Left ventricle myocardium inferior (tissue), 1 donor: ENCODE measurements around the gene NFATC4. TPM values are rescaled to one million over a fixed set of nuclear protein-coding genes. Genes with fewer than 3 reads are reported as not detected.

Experiments used
- DNase-seq: peaks from one replicate; pipeline ENCODE4 v3.0.0-alpha.2; 2020
- H3K27ac ChIP-seq: fragments of 200-600 bp; replicated peaks from 2 replicates; pipeline ENCODE4 v1.8.0; 2021
- H3K27me3 ChIP-seq: fragments of 200-600 bp; 2 replicates; pipeline ENCODE4 v1.8.0; 2021; ENCODE audit warnings: low read depth
- H3K36me3 ChIP-seq: fragments of 200-600 bp; 2 replicates; pipeline ENCODE4 v1.8.0; 2021
- H3K4me1 ChIP-seq: fragments of 200-600 bp; 2 replicates; pipeline ENCODE4 v1.8.0; 2021
- H3K4me3 ChIP-seq: fragments of 200-600 bp; 2 replicates; pipeline ENCODE4 v1.8.0; 2021; ENCODE audit warnings: mild to moderate bottlenecking, moderate library complexity
- H3K9me3 ChIP-seq: fragments of 200-600 bp; replicated peaks from 2 replicates; pipeline ENCODE4 v1.8.0; 2021
- intact Hi-C: fragments of 100-400 bp; cut with micrococcal nuclease; formaldehyde crosslinking; loops from one replicate; pipeline ENCODE4 v1.11.0; 2022
- total RNA-seq: library from RNA; stranded (reverse); fragmentation: NEBNext Ultra II Directional; extraction: Animal tissue kit (Norgen Biotek cat#: 25700); gene quantifications from one replicate; pipeline ENCODE4 v1.2.1, GENCODE V29; 2021
- TF ChIP-seq, protein P1 (sequence below): fragments of 200-600 bp; IDR thresholded peaks from 2 replicates; pipeline ENCODE4 v1.8.0; 2021; ENCODE audit warnings: antibody characterized with exemption, mild to moderate bottlenecking, borderline replicate concordance
- donor health status: DM: no; HTN: yes; CAD: no; lungs with severe emphysema.

Gene NFATC4
- total RNA-seq, 1 donor from 2014 or later = 20.6 TPM

DNA sequence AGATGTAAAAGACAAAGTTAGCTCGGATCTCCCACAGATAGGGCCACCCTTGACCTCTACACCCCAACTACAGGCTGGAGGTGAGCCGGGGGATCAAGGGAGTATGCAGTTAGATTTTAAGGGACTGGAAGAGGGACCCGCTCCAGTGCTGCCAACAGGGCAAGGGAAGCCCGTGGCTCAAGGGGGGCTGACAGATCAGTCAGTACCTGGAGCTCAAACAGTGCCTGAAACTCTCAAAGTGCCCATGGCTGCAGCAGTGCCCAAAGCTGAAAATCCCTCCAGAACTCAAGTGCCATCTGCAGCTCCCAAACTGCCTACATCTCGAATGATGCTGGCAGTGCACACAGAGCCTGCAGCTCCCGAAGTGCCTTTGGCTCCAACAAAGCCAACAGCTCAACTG is 41.2 kb downstream of the NFATC4 start:
- intact Hi-C loops = no loop called here

DNA sequence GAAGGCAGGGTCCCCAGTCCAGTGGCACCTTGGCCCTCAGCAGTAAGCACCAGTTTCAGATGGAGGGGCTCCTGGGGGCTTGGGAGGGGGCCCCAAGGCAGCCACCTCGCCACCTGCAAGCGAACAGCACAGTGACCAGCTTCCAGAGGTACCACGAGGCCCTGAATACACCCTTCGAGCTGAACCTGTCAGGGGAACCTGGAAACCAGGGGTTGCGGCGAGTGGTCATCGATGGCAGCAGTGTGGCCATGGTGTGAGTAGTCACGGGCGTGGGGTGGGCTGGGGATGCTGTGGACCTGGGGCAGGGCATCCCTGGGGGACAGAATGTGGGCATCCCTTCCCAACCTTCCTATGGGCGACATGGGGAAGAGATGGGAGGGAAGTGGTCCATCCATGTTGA is 42.0 kb downstream of the NFATC4 start:
- no peak overlapping the region for H3K4me3 ChIP-seq
- H3K9me3 ChIP-seq = no peaks in the 10 kb centered on the region
- TF ChIP-seq, protein P1, sequence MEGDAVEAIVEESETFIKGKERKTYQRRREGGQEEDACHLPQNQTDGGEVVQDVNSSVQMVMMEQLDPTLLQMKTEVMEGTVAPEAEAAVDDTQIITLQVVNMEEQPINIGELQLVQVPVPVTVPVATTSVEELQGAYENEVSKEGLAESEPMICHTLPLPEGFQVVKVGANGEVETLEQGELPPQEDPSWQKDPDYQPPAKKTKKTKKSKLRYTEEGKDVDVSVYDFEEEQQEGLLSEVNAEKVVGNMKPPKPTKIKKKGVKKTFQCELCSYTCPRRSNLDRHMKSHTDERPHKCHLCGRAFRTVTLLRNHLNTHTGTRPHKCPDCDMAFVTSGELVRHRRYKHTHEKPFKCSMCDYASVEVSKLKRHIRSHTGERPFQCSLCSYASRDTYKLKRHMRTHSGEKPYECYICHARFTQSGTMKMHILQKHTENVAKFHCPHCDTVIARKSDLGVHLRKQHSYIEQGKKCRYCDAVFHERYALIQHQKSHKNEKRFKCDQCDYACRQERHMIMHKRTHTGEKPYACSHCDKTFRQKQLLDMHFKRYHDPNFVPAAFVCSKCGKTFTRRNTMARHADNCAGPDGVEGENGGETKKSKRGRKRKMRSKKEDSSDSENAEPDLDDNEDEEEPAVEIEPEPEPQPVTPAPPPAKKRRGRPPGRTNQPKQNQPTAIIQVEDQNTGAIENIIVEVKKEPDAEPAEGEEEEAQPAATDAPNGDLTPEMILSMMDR = no peak
- H3K27me3 ChIP-seq = no peaks in the 10 kb centered on the region
- no peak overlapping the region for H3K27ac ChIP-seq
- DNase-seq = no peak
- peaks cover 50% of the 10 kb centered on the region for H3K36me3 ChIP-seq
- peaks cover 10% of the 10 kb centered on the region for H3K4me1 ChIP-seq
- intact Hi-C loops = no loop called here

More for the DNA sequence above, 41.2 kb downstream of the NFATC4 start:
- no peak for DNase-seq
- Histone ChIP-seq H3K27me3 (no peaks in the 10 kb centered on the region), H3K4me3 (no peak overlapping the region), H3K36me3 (peaks cover 42% of the 10 kb centered on the region), H3K9me3 (no peaks in the 10 kb centered on the region), H3K4me1 (peaks cover 15% of the 10 kb centered on the region), H3K27ac (no peak overlapping the region)
- TF ChIP-seq, protein P1 = no peak

DNA sequence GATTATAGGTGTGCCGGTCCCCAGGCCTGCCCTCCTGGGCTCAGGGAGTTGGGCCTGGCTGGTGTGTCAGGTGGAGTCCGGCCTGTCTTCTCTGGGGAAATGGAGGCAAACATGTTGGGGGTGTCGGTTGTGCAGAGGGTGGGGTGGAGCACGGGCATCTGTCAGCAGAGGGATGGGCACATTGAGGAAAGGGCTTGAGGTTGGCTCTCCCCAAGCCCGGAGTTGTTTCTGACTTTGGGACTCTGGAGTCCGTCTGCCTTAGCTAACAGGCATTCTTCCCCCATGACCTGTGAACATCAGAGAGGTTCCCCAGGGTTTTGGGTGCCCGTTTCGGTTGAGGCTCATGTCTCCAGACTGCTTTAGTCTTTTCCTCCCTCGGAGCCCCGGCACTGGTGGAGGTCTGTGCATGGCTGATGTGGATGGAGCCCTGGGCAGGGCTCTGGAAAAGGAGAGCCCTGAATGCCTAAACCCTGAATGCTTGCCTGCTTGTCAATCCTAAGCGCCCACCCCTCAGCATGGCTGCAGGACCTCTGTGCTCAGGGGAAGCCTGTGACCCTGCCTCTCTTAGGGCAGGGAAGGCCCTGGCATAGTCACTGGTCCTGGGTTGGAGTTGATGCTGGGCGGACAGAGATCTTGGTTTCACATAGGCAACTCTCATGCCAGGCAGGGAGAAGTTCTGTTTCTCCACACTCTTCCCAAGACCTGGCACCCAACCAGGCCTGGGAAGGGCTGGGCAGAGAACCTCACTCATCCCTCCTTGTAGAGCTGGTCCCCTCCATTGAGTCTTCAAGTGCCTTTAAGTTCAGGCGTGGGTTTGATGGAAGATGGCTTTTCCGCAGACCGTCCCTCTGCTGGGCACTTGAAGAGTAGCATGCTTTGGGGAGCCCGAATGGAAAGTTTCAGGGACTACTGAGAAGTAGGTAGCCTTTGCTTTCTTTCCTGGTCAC is 43.7 kb downstream of the NFATC4 start:
- H3K27ac ChIP-seq = no peak overlapping the region
- DNase-seq = no peak
- intact Hi-C loops = no loop called here
- no peaks in the 10 kb centered on the region for H3K9me3 ChIP-seq
- H3K4me3 ChIP-seq = no peak overlapping the region
- H3K36me3 ChIP-seq = peaks cover 58% of the 10 kb centered on the region
- H3K27me3 ChIP-seq = no peaks in the 10 kb centered on the region
- peaks cover 4% of the 10 kb centered on the region for H3K4me1 ChIP-seq
- TF ChIP-seq, protein P1 = peak; percentile 68

DNA sequence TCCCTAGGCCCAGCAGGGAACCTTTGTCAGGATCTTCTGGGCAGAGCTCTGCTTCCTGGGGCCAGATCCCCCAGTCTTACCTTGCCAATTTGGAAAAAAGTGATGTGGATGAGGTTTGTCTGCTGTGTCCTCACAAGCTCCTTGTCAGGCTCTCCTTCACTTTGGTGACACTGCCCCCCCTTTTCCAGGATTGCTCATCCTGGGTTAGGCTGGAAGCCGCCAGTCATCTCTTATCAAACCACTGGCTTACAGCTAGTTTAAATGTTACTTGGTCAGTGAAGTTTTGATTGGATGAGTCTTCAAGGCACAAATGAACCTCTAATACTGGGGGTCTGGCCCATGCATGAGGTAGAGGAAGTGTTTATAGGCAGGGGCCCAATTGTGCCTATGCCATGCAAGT is 46.1 kb downstream of the NFATC4 start:
- TF ChIP-seq, protein P1 = no peak
- intact Hi-C loops = no loop called here
- H3K4me3 ChIP-seq = no peak overlapping the region
- peaks cover 16% of the 10 kb centered on the region for H3K4me1 ChIP-seq
- no peaks in the 10 kb centered on the region for H3K27me3 ChIP-seq
- no peak for DNase-seq
- no peak overlapping the region for H3K27ac ChIP-seq
- peaks cover 44% of the 10 kb centered on the region for H3K36me3 ChIP-seq
- H3K9me3 ChIP-seq = no peaks in the 10 kb centered on the region

DNA sequence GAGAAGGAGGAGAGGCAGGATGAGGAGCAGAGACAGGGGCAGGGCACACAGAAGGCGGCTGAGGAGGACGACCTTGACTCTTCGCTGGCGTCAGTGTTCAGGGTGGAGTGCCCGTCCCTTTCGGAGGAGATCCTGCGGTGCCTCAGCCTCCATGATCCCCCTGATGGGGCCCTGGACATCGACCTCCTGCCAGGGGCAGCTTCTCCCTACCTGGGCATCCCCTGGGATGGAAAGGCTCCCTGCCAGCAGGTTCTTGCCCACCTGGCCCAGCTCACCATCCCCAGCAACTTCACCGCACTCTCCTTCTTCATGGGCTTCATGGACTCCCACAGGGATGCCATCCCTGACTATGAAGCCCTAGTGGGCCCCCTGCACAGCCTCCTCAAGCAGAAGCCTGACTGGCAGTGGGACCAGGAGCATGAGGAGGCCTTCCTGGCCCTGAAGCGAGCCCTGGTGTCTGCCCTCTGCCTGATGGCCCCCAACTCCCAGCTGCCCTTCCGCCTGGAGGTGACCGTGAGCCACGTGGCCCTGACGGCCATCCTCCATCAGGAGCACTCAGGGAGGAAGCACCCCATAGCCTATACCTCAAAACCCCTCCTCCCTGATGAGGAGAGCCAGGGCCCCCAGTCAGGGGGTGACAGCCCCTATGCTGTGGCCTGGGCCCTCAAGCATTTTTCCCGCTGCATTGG is 46.9 kb downstream of the NFATC4 start:
- Histone ChIP-seq H3K4me1 (peaks cover 20% of the 10 kb centered on the region), H3K27me3 (no peaks in the 10 kb centered on the region), H3K9me3 (no peaks in the 10 kb centered on the region), H3K36me3 (peaks cover 38% of the 10 kb centered on the region), H3K27ac (no peak overlapping the region), H3K4me3 (no peak overlapping the region)
- intact Hi-C loops = no loop called here
- TF ChIP-seq, protein P1 = no peak
- no peak for DNase-seq
